Astrocyte (in vitro differentiated cells and primary cell): ENCODE data around the gene DSC1. TPM values are rescaled to one million over a fixed set of nuclear protein-coding genes. Genes with fewer than 3 reads are reported as not detected.
A peak's percentile ranks its signal among the peaks of the same experiment; 100 is the strongest.

Experiments used
- DNase-seq: peaks from one replicate; pipeline ENCODE4 v3.0.0-alpha.2; 2010; ENCODE audit warnings: low read depth
- FAIRE-seq: peaks from 2 replicates; lab custom pipeline; 2011; peaks lifted over from hg19 to GRCh38; lab: Jason Lieb, UNC
- H2AFZ ChIP-seq: 2 replicates; pipeline ENCODE4 v1.6.0; 2012; ENCODE audit warnings: low read depth, low read length, inconsistent platforms
- H3K27ac ChIP-seq: 2 replicates; pipeline ENCODE4 v1.5.1; 2011; ENCODE audit warnings: low read depth, low read length, inconsistent platforms
- H3K27me3 ChIP-seq: 2 replicates; pipeline ENCODE4 v1.6.0; 2011; ENCODE audit warnings: low read length, inconsistent platforms; ENCODE audit not compliant: insufficient read depth
- H3K36me3 ChIP-seq: 2 replicates; pipeline ENCODE4 v1.5.1; 2011; ENCODE audit warnings: low read length, inconsistent platforms; ENCODE audit not compliant: insufficient read depth
- H3K4me1 ChIP-seq: 2 replicates; pipeline ENCODE4 v1.5.1; 2011; ENCODE audit warnings: low read length, inconsistent platforms; ENCODE audit not compliant: insufficient read depth
- H3K4me2 ChIP-seq: 2 replicates; pipeline ENCODE4 v1.6.0; 2012; ENCODE audit warnings: low read length, inconsistent platforms
- H3K4me3 ChIP-seq: 2 replicates; pipeline ENCODE4 v1.5.1; 2011; ENCODE audit warnings: low read depth, mild to moderate bottlenecking, low read length, inconsistent platforms; ENCODE audit not compliant: insufficient read depth
- H3K79me2 ChIP-seq: 2 replicates; pipeline ENCODE4 v1.6.0; 2012; ENCODE audit warnings: mild to moderate bottlenecking, low read length, inconsistent platforms; ENCODE audit not compliant: insufficient read depth
- H3K9ac ChIP-seq: 2 replicates; pipeline ENCODE4 v1.6.0; 2012; ENCODE audit warnings: mild to moderate bottlenecking, low read length, inconsistent platforms
- H3K9me3 ChIP-seq: 2 replicates; pipeline ENCODE4 v1.5.1; 2012; ENCODE audit warnings: low read depth, mild to moderate bottlenecking, low read length, inconsistent platforms; ENCODE audit not compliant: insufficient read depth
- H4K20me1 ChIP-seq: 2 replicates; pipeline ENCODE4 v1.6.0; 2012; ENCODE audit warnings: low read length, inconsistent platforms; ENCODE audit not compliant: insufficient read depth
- H3K27ac Mint-ChIP-seq: one replicate; pipeline ENCODE4 v1.8.0; 2021; ENCODE audit warnings: mild to moderate bottlenecking, mixed read lengths; ENCODE audit not compliant: unreplicated experiment
- H3K27me3 Mint-ChIP-seq: one replicate; pipeline ENCODE4 v1.8.0; 2021; ENCODE audit warnings: low read depth, mixed read lengths; ENCODE audit not compliant: unreplicated experiment
- H3K36me3 Mint-ChIP-seq: one replicate; pipeline ENCODE4 v1.8.0; 2021; ENCODE audit warnings: low read depth, mixed read lengths; ENCODE audit not compliant: unreplicated experiment
- H3K4me1 Mint-ChIP-seq: one replicate; pipeline ENCODE4 v1.8.0; 2021; ENCODE audit warnings: low read depth, mixed read lengths; ENCODE audit not compliant: unreplicated experiment
- H3K4me3 Mint-ChIP-seq: one replicate; pipeline ENCODE4 v1.8.0; 2021; ENCODE audit warnings: mild to moderate bottlenecking, moderate library complexity, mixed read lengths; ENCODE audit not compliant: unreplicated experiment
- H3K9me3 Mint-ChIP-seq: one replicate; pipeline ENCODE4 v1.8.0; 2021; ENCODE audit warnings: mild to moderate bottlenecking, mixed read lengths; ENCODE audit not compliant: unreplicated experiment
- EZH2 ChIP-seq: IDR thresholded peaks from 2 replicates; pipeline ENCODE4 v1.6.1; 2012; ENCODE audit warnings: mild to moderate bottlenecking, low read length, inconsistent platforms; ENCODE audit not compliant: insufficient read depth
- total RNA-seq: library from RNA; stranded (reverse); gene quantifications from 2 replicates; pipeline ENCODE4 v1.2.1, GENCODE V29; 2021
- TF ChIP-seq, protein P1 (sequence below): IDR thresholded peaks from 2 replicates; pipeline ENCODE4 v1.5.1; 2011; ENCODE audit warnings: low read depth, mild to moderate bottlenecking, inconsistent platforms, low read length, moderate library complexity; ENCODE audit not compliant: insufficient read depth

The DSC1 gene
- total RNA-seq, 1 donor from 2014 or later = 0.18 TPM

DNA sequence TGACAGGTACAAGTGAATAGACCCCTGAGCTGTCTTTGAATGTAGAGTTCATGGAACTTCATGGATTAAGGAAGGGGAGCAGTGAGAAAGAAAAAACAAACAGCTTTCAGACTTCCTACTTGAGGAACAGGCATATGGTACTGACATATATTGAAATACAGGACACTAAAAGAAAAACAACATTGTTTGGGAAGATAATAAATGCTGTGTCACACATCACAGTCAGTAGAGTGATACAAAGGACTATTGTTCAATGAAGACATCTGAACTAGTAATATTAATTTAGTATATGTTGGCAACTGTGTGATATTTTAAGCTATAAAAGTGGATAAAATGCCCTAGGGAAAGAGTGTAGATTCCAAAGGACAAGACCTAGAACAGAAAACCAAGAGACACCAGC, 63.8 kb downstream of the DSC1 start:
- no peak for TF ChIP-seq EZH2
- TF ChIP-seq, protein P1, sequence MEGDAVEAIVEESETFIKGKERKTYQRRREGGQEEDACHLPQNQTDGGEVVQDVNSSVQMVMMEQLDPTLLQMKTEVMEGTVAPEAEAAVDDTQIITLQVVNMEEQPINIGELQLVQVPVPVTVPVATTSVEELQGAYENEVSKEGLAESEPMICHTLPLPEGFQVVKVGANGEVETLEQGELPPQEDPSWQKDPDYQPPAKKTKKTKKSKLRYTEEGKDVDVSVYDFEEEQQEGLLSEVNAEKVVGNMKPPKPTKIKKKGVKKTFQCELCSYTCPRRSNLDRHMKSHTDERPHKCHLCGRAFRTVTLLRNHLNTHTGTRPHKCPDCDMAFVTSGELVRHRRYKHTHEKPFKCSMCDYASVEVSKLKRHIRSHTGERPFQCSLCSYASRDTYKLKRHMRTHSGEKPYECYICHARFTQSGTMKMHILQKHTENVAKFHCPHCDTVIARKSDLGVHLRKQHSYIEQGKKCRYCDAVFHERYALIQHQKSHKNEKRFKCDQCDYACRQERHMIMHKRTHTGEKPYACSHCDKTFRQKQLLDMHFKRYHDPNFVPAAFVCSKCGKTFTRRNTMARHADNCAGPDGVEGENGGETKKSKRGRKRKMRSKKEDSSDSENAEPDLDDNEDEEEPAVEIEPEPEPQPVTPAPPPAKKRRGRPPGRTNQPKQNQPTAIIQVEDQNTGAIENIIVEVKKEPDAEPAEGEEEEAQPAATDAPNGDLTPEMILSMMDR = no peak
- Mint-ChIP-seq H3K27me3 (no peaks in the 10 kb centered on the region), H3K4me1 (peaks cover 11% of the 10 kb centered on the region), H3K36me3 (no peaks in the 10 kb centered on the region), H3K27ac (no peak overlapping the region), H3K4me3 (peak overlapping the region; percentile 34), H3K9me3 (no peaks in the 10 kb centered on the region)
- Histone ChIP-seq H3K9me3 (no peaks in the 10 kb centered on the region), H3K4me1 (peaks cover 4% of the 10 kb centered on the region), H3K4me2 (no peak overlapping the region), H3K27me3 (peaks cover 7% of the 10 kb centered on the region), H2AFZ (no peak overlapping the region), H3K9ac (no peak overlapping the region), H3K4me3 (no peak overlapping the region), H3K79me2 (no peaks in the 10 kb centered on the region), H3K36me3 (no peaks in the 10 kb centered on the region), H3K27ac (no peak overlapping the region), H4K20me1 (no peaks in the 10 kb centered on the region)
- no peak for DNase-seq
- FAIRE-seq = no peak

DNA sequence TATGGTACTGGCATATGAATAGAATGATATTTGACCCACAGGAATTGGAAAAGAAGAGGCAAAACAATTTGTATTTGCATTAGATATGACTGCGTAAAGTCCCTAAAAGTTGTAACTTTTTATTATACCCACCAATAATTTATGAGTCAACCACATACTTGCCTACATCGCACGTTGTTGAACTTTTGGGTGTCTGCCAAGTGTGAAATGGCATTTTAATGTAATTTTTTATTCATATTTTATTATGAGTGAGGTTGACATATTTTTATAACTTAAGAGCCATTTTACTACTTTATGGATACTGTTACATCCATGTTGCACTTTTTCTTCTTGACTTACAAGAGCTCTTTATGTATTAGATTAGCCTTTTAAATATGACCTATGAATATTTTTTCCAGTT, 65.0 kb downstream of the DSC1 start:
- Histone ChIP-seq H3K27ac (no peak overlapping the region), H3K27me3 (peaks cover 7% of the 10 kb centered on the region), H3K4me3 (no peak overlapping the region), H2AFZ (no peak overlapping the region), H3K36me3 (no peaks in the 10 kb centered on the region), H4K20me1 (no peaks in the 10 kb centered on the region), H3K9ac (no peak overlapping the region), H3K4me2 (no peak overlapping the region), H3K79me2 (no peaks in the 10 kb centered on the region), H3K9me3 (no peaks in the 10 kb centered on the region), H3K4me1 (peaks cover 4% of the 10 kb centered on the region)
- no peak overlapping the region for H3K27ac Mint-ChIP-seq
- DNase-seq (no peak), FAIRE-seq (no peak)
- peaks cover 2% of the 10 kb centered on the region for H3K36me3 Mint-ChIP-seq
- no peaks in the 10 kb centered on the region for H3K9me3 Mint-ChIP-seq
- no peaks in the 10 kb centered on the region for H3K27me3 Mint-ChIP-seq
- H3K4me3 Mint-ChIP-seq = no peak overlapping the region
- peaks cover 11% of the 10 kb centered on the region for H3K4me1 Mint-ChIP-seq
- no peak for TF ChIP-seq EZH2
- TF ChIP-seq, protein P1 = no peak

DNA sequence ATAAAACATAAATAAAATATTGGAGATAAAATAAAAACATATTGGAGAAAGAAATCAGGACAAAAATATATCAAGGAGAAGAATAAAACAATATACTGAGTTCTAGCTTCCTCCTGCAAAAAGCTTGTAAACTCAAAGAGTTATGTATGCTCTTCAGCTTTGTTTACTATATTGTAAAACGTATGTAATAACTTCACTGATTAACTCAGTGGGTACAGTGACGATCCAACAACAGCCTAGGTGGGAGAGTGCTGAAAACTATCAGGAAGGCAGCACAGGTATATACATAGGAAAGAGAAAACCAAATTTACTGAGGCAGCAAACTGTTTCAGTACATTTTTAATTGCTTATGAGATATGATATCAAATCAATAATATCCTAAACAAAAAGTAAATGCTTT, 68.8 kb downstream of the DSC1 start:
- Histone ChIP-seq H2AFZ (no peak overlapping the region), H4K20me1 (no peaks in the 10 kb centered on the region), H3K79me2 (no peaks in the 10 kb centered on the region), H3K4me1 (no peaks in the 10 kb centered on the region), H3K27me3 (no peaks in the 10 kb centered on the region), H3K9ac (no peak overlapping the region), H3K4me2 (no peak overlapping the region), H3K27ac (no peak overlapping the region), H3K9me3 (no peaks in the 10 kb centered on the region), H3K4me3 (no peak overlapping the region), H3K36me3 (no peaks in the 10 kb centered on the region)
- H3K9me3 Mint-ChIP-seq = no peaks in the 10 kb centered on the region
- H3K27me3 Mint-ChIP-seq = no peaks in the 10 kb centered on the region
- H3K4me3 Mint-ChIP-seq = no peak overlapping the region
- peaks cover 2% of the 10 kb centered on the region for H3K4me1 Mint-ChIP-seq
- no peak for DNase-seq
- peaks cover 6% of the 10 kb centered on the region for H3K36me3 Mint-ChIP-seq
- TF ChIP-seq, protein P1 = no peak
- TF ChIP-seq EZH2 = no peak
- no peak overlapping the region for H3K27ac Mint-ChIP-seq
- FAIRE-seq = no peak
